Caco-2 (cell line): ENCODE results near the gene RAB5B. TPM values are rescaled to one million over a fixed set of nuclear protein-coding genes. Genes with fewer than 3 reads are reported as not detected.
A peak's percentile ranks its signal among the peaks of the same experiment; 100 is the strongest.

Experiments
- BruUV-seq: library from RNA; stranded (reverse); fragments of 400-500 nt; replicated peaks from 2 replicates; lab custom pipeline; 2021; lab: Mats Ljungman, UMichigan
- CTCF ChIA-PET: fragments of 300-600 bp; sonication (Branson Sonifier 250); formaldehyde crosslinking; loops from one replicate; lab custom pipeline; 2022; ENCODE audit warnings: antibody characterized with exemption; lab: Charles Lee
- POLR2A ChIA-PET: fragments of 300-600 bp; sonication (Branson Sonifier 250); formaldehyde crosslinking; loops from one replicate; lab custom pipeline; 2022; ENCODE audit warnings: antibody characterized with exemption; lab: Charles Lee
- DNase-seq, 2 experiments: peaks; one replicate each; pipeline versions ENCODE4 v3.0.0 to v3.0.0-alpha.2; 2020 to 2022
- H3K27me3 ChIP-seq: replicated peaks from 2 replicates; pipeline ENCODE4 v1.6.0; 2011; ENCODE audit warnings: low read length; ENCODE audit not compliant: control insufficient read depth, insufficient read depth
- H3K36me3 ChIP-seq: 2 replicates; pipeline ENCODE4 v1.5.1; 2011; ENCODE audit warnings: low read length; ENCODE audit not compliant: control insufficient read depth, insufficient read depth
- H3K4me1 ChIP-seq: fragments of 250-450 bp; sonication (Bioruptor Pico); 2 replicates; pipeline ENCODE4 v1.5.1; 2020; ENCODE audit warnings: mild to moderate bottlenecking
- H3K4me3 ChIP-seq: 2 replicates; pipeline ENCODE4 v1.5.1; 2011; ENCODE audit warnings: low read depth, mild to moderate bottlenecking, control low read depth, low read length
- H3K9me3 ChIP-seq: fragments of 250-450 bp; sonication (Bioruptor Pico); 2 replicates; pipeline ENCODE4 v1.5.1; 2020; ENCODE audit warnings: mild to moderate bottlenecking, moderate library complexity
- H3K27ac Mint-ChIP-seq: one replicate; pipeline ENCODE4 v1.8.0; 2022; ENCODE audit warnings: mixed read lengths; ENCODE audit not compliant: unreplicated experiment
- H3K27me3 Mint-ChIP-seq: one replicate; pipeline ENCODE4 v1.8.0; 2022; ENCODE audit warnings: mixed read lengths; ENCODE audit not compliant: insufficient read depth, unreplicated experiment
- H3K36me3 Mint-ChIP-seq: one replicate; pipeline ENCODE4 v1.8.0; 2022; ENCODE audit warnings: mild to moderate bottlenecking, mixed read lengths; ENCODE audit not compliant: insufficient read depth, unreplicated experiment
- H3K4me1 Mint-ChIP-seq: one replicate; pipeline ENCODE4 v1.8.0; 2022; ENCODE audit warnings: low read depth, mixed read lengths; ENCODE audit not compliant: unreplicated experiment
- H3K4me3 Mint-ChIP-seq: one replicate; pipeline ENCODE4 v1.8.0; 2022; ENCODE audit warnings: mild to moderate bottlenecking, moderate library complexity, mixed read lengths; ENCODE audit not compliant: unreplicated experiment
- H3K9me3 Mint-ChIP-seq: one replicate; pipeline ENCODE4 v1.8.0; 2022; ENCODE audit warnings: mixed read lengths; ENCODE audit not compliant: unreplicated experiment
- CTCF ChIP-seq, 2 experiments: fragments of 200-600 bp in 1 of 2; IDR thresholded peaks; 1 replicate in 1 of 2; 2 replicates in 1 of 2; pipeline versions ENCODE4 v1.5.1 to v1.8.0; 2011 to 2022; ENCODE audit warnings: antibody characterized with exemption in 1 of 2, control low read depth in 1 of 2, inconsistent platforms in 1 of 2, low read depth in 1 of 2, low read length in 1 of 2, mild to moderate bottlenecking in 1 of 2, moderate library complexity in 1 of 2; ENCODE audit not compliant: insufficient read depth in 1 of 2, severe bottlenecking in 1 of 2, unreplicated experiment in 1 of 2
- intact Hi-C: fragments of 100-400 bp; cut with micrococcal nuclease; formaldehyde crosslinking; loops from one replicate; pipeline ENCODE4 v1.10.0; 2022; ENCODE audit not compliant: unreplicated experiment
- total RNA-seq: library from RNA; stranded (reverse); gene quantifications from 2 replicates; pipeline ENCODE4 v1.2.3, GENCODE V29; 2022

RAB5B gene
- total RNA-seq, 1 experiment from 2014 or later = 107 TPM

DNA sequence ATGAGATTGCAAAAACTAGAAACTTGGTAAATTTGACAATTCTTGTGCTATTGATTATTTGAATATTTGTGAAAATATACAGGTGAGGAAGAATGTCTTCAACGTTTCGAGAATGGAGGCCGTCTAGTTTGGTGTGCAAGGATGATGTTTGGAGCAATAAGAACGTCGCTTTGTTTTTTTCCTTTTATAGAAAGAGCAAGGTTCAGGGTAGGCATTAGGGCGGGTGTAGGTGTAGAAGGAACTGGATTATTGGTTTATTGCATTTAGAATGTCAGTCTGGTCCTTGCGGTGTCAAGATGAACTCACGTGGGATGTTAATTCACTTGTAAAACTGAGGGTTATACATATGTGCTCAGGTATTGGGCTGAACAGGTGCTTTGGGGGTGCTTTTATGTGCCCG lies 69.0 kb downstream of the RAB5B start:
- peaks cover 15% of the 10 kb centered on the region for H3K4me1 Mint-ChIP-seq
- Histone ChIP-seq H3K9me3 (no peaks in the 10 kb centered on the region), H3K27me3 (no peaks in the 10 kb centered on the region), H3K4me3 (peak overlapping the region; percentile 79), H3K4me1 (peaks cover 10% of the 10 kb centered on the region), H3K36me3 (peaks cover 2% of the 10 kb centered on the region; the same call in 1 of the 2 replicates)
- H3K27ac Mint-ChIP-seq = peak overlapping the region; percentile 97
- peaks cover 56% of the 10 kb centered on the region for H3K36me3 Mint-ChIP-seq
- no TSS peak for BruUV-seq
- H3K9me3 Mint-ChIP-seq = no peaks in the 10 kb centered on the region
- DNase-seq = no peak
- H3K4me3 Mint-ChIP-seq = peak overlapping the region; percentile 94
- no peaks in the 10 kb centered on the region for H3K27me3 Mint-ChIP-seq
- ChIA-PET POLR2A (no interaction called here), CTCF (no interaction called here)
- intact Hi-C loops = loop anchor here (1.0 to 5.0 kb wide), 2 partner anchors 61 to 221 kb away; partner anchors contain the start of gene PA2G4
- no peak for TF ChIP-seq CTCF (IDR thresholded peaks at IDR 0.05; ENCODE audit: insufficient read depth in 1 of 2, low read depth in 1 of 2, low read length in 1 of 2, severe bottlenecking in 1 of 2, unreplicated experiment in 1 of 2)

Other genes starting within 250 kb of the RAB5B start
- gene CD63, start 245.1 kb upstream of the RAB5B start, total RNA-seq = 947 and 983 TPM in 2 replicates
- gene GDF11, start 231.0 kb upstream of the RAB5B start, total RNA-seq = 11.0 and 13.3 TPM in 2 replicates
- gene SARNP, start 156.4 kb upstream of the RAB5B start, total RNA-seq = 70.9 and 77.6 TPM in 2 replicates
- gene ORMDL2, start 156.0 kb upstream of the RAB5B start, total RNA-seq = 44.0 and 48.3 TPM in 2 replicates
- gene DNAJC14, start 144.5 kb upstream of the RAB5B start, total RNA-seq = 21.1 and 24.5 TPM in 2 replicates
- gene MMP19, start 131.1 kb upstream of the RAB5B start, total RNA-seq = 1.9 and 2.2 TPM in 2 replicates
- gene PYM1, start 46.2 kb upstream of the RAB5B start, total RNA-seq = 39.3 and 47.2 TPM in 2 replicates
- gene DGKA, start 42.9 kb upstream of the RAB5B start, total RNA-seq = 19.4 and 22.2 TPM in 2 replicates
- 7.8 and 9.7 TPM in 2 replicates for gene PMEL, start 8.0 kb upstream of the RAB5B start, total RNA-seq
- gene CDK2, start 7.2 kb upstream of the RAB5B start, total RNA-seq = 103 and 110 TPM in 2 replicates
- 37.9 and 40.8 TPM in 2 replicates for gene SUOX, start 23.2 kb downstream of the RAB5B start, total RNA-seq
- gene IKZF4, start 47.0 kb downstream of the RAB5B start, total RNA-seq = 15.6 and 15.7 TPM in 2 replicates
- 50.2 and 60.4 TPM in 2 replicates for gene RPS26, start 67.8 kb downstream of the RAB5B start, total RNA-seq
- 101 and 109 TPM in 2 replicates for gene ERBB3, start 106.1 kb downstream of the RAB5B start, total RNA-seq
- gene PA2G4, start 130.5 kb downstream of the RAB5B start, total RNA-seq = 178 and 190 TPM in 2 replicates
- gene RPL41, start 142.6 kb downstream of the RAB5B start, total RNA-seq = 3,009 and 3,051 TPM in 2 replicates
- 3.5 and 4.4 TPM in 2 replicates for gene ZC3H10, start 144.2 kb downstream of the RAB5B start, total RNA-seq
- 70.4 and 79.0 TPM in 2 replicates for gene ESYT1, start 154.2 kb downstream of the RAB5B start, total RNA-seq
- 40.5 and 44.8 TPM in 2 replicates for gene MYL6B, start 178.5 kb downstream of the RAB5B start, total RNA-seq
- gene MYL6, start 184.3 kb downstream of the RAB5B start, total RNA-seq = 960 and 1,174 TPM in 2 replicates
- gene SMARCC2, start 215.4 kb downstream of the RAB5B start, total RNA-seq = 89.1 and 94.8 TPM in 2 replicates
- 48.0 and 53.4 TPM in 2 replicates for gene RNF41, start 247.8 kb downstream of the RAB5B start, total RNA-seq